Ectodermal cell (in vitro differentiated cells): ENCODE measurements around the gene CLIC6. TPM values are rescaled to one million over a fixed set of nuclear protein-coding genes. Genes with fewer than 3 reads are reported as not detected.

Experiments
- H3K27ac ChIP-seq: 2 replicates; pipeline ENCODE4 v1.7.0; 2013; ENCODE audit warnings: mild to moderate bottlenecking, low read depth, low read length; ENCODE audit not compliant: insufficient read depth, poor library complexity, severe bottlenecking
- H3K27me3 ChIP-seq: 2 replicates; pipeline ENCODE4 v1.7.0; 2013; ENCODE audit warnings: mild to moderate bottlenecking, low read length; ENCODE audit not compliant: insufficient read depth, control insufficient read depth, poor library complexity, severe bottlenecking
- H3K36me3 ChIP-seq: one replicate; pipeline ENCODE4 v1.7.0; 2013; ENCODE audit warnings: low read length; ENCODE audit not compliant: control insufficient read depth, insufficient read depth
- H3K4me1 ChIP-seq: one replicate; pipeline ENCODE4 v1.7.0; 2013; ENCODE audit warnings: low read length; ENCODE audit not compliant: control insufficient read depth, insufficient read depth
- H3K4me3 ChIP-seq: 2 replicates; pipeline ENCODE4 v1.7.0; 2013; ENCODE audit warnings: low read depth, low read length, control low read depth; ENCODE audit not compliant: insufficient read depth
- H3K9me3 ChIP-seq: 2 replicates; pipeline ENCODE4 v1.7.0; 2013; ENCODE audit warnings: mild to moderate bottlenecking, low read length, moderate library complexity; ENCODE audit not compliant: control insufficient read depth
- WGBS, 2 experiments: methylation state at CpG; one replicate each; pipeline ENCODE4 v1.1.7; 2013; ENCODE audit warnings: missing lambda C conversion rate in 2 of 2; 5-methylcytosine and 5-hydroxymethylcytosine counted together
- polyA plus RNA-seq, 4 experiments: library from polyadenylated mRNA; stranded (reverse); fragments of 50-300 nt; gene quantifications; one replicate each; pipeline ENCODE4 v1.2.3, GENCODE V29; 2013

The CLIC6 gene
- polyA plus RNA-seq (2013, experiment 1 of 4): 0.54 TPM
- 0.82 TPM for polyA plus RNA-seq (2013, experiment 2 of 4)
- 0.69 TPM for polyA plus RNA-seq (2013, experiment 3 of 4)
- 0.53 TPM for polyA plus RNA-seq (2013, experiment 4 of 4)

- Histone ChIP-seq H3K4me1 (peaks cover 3% of the 10 kb centered on the region), H3K4me3 (peak within 1 kb of the TSS; percentile 44), H3K9me3 (no peaks in the 10 kb centered on the region), H3K27ac (no peak within 1 kb of the TSS), H3K27me3 (peaks cover 65% of the 10 kb centered on the region), H3K36me3 (no peaks in the 10 kb centered on the region)
- 4 to 6% methylated on average over 18 of the region's 18 CpGs for WGBS, 2 experiments
Observed at GRCh38 chr21:34668803-34669148, at the start of gene CLIC6. TSS of gene CLIC6 (plus strand) at chr21:34668994. CDS start at chr21:34669389, 395 bp downstream.

- Histone ChIP-seq H3K27me3 (peaks cover 14% of the 10 kb centered on the region), H3K4me1 (no peaks in the 10 kb centered on the region), H3K9me3 (no peaks in the 10 kb centered on the region), H3K27ac (no peak overlapping the region), H3K4me3 (no peak overlapping the region), H3K36me3 (no peaks in the 10 kb centered on the region)
- 93 to 95% methylated on average over 8 of the region's 8 CpGs for WGBS, 2 experiments
Observed at GRCh38 chr21:34619841-34620665, 48.7 kb upstream of the CLIC6 start.

GRCh38 chr21:34621434-34622350, 47.1 kb upstream of the CLIC6 start:
- Histone ChIP-seq H3K27me3 (peaks cover under 1% of the 10 kb centered on the region), H3K4me3 (no peak overlapping the region)
- 90 to 95% methylated on average over 4 of the region's 4 CpGs for WGBS, 2 experiments

GRCh38 chr21:34623516-34623915, 45.3 kb upstream of the CLIC6 start:
- Histone ChIP-seq H3K27ac (no peak overlapping the region), H3K27me3 (no peaks in the 10 kb centered on the region), H3K4me1 (no peaks in the 10 kb centered on the region), H3K4me3 (no peak overlapping the region), H3K9me3 (no peaks in the 10 kb centered on the region), H3K36me3 (no peaks in the 10 kb centered on the region)
- 88 to 89% methylated on average over 4 of the region's 4 CpGs for WGBS, 2 experiments

More at GRCh38 chr21:34621434-34622350, 47.1 kb upstream of the CLIC6 start:
- H3K27ac ChIP-seq: no peak overlapping the region
- H3K9me3 ChIP-seq: no peaks in the 10 kb centered on the region
- H3K36me3 ChIP-seq: no peaks in the 10 kb centered on the region
- H3K4me1 ChIP-seq: no peaks in the 10 kb centered on the region

- Histone ChIP-seq H3K4me3 (no peak overlapping the region), H3K36me3 (no peaks in the 10 kb centered on the region), H3K4me1 (no peaks in the 10 kb centered on the region), H3K9me3 (no peaks in the 10 kb centered on the region), H3K27ac (no peak overlapping the region), H3K27me3 (no peaks in the 10 kb centered on the region)
- 88 to 94% methylated on average over 4 of the region's 6 CpGs for WGBS, 2 experiments
Observed at GRCh38 chr21:34625030-34625593, 43.7 kb upstream of the CLIC6 start.

- H3K4me1 ChIP-seq: no peaks in the 10 kb centered on the region
- WGBS, 2 experiments: 91 to 94% methylated on average over 8 of the region's 8 CpGs
- no peaks in the 10 kb centered on the region for H3K36me3 ChIP-seq
- H3K27me3 ChIP-seq: no peaks in the 10 kb centered on the region
- H3K9me3 ChIP-seq: no peaks in the 10 kb centered on the region
- no peak overlapping the region for H3K27ac ChIP-seq
- no peak overlapping the region for H3K4me3 ChIP-seq
Observed at GRCh38 chr21:34626131-34626530, 42.7 kb upstream of the CLIC6 start.

GRCh38 chr21:34630536-34631143, 38.2 kb upstream of the CLIC6 start:
- Histone ChIP-seq H3K4me1 (no peaks in the 10 kb centered on the region), H3K4me3 (no peak overlapping the region), H3K36me3 (no peaks in the 10 kb centered on the region), H3K27ac (no peak overlapping the region), H3K27me3 (no peaks in the 10 kb centered on the region), H3K9me3 (no peaks in the 10 kb centered on the region)
- WGBS, 2 experiments: 9 to 14% methylated on average over 6 of the region's 6 CpGs

- Histone ChIP-seq H3K4me1 (no peaks in the 10 kb centered on the region), H3K9me3 (no peaks in the 10 kb centered on the region), H3K27ac (no peak overlapping the region), H3K4me3 (no peak overlapping the region), H3K36me3 (no peaks in the 10 kb centered on the region), H3K27me3 (no peaks in the 10 kb centered on the region)
- 86 to 87% methylated on average over 4 of the region's 4 CpGs for WGBS, 2 experiments
Observed at GRCh38 chr21:34632498-34632897, 36.3 kb upstream of the CLIC6 start.

- Histone ChIP-seq H3K4me3 (no peak overlapping the region), H3K27me3 (no peaks in the 10 kb centered on the region), H3K9me3 (no peaks in the 10 kb centered on the region), H3K27ac (no peak overlapping the region), H3K4me1 (no peaks in the 10 kb centered on the region), H3K36me3 (no peaks in the 10 kb centered on the region)
- 77 to 82% methylated on average over 3 of the region's 3 CpGs for WGBS, 2 experiments
Observed at GRCh38 chr21:34635307-34635706, 33.5 kb upstream of the CLIC6 start.
